K562 (cell line): ENCODE results near the gene IGFBPL1. TPM values are rescaled to one million over a fixed set of nuclear protein-coding genes. Genes with fewer than 3 reads are reported as not detected.
A peak's percentile ranks its signal among the peaks of the same experiment; 100 is the strongest.

Experiments used
- ATAC-seq: fragments of 200-7000 bp; cut with Tn5 transposase; 3 replicates; pipeline ENCODE4 v1.9.1; 2020; ENCODE audit warnings: moderate library complexity
- BruUV-seq: library from RNA; stranded (reverse); fragments of 400-500 nt; replicated peaks from 2 replicates; lab custom pipeline; 2021; lab: Mats Ljungman, UMichigan
- CTCF ChIA-PET: fragments of 300-600 bp; formaldehyde crosslinking; extraction: SDS; loops from one replicate; lab custom pipeline; 2021; ENCODE audit warnings: low intra/inter-chr PET ratio; lab: Yijun Ruan, JAX
- POLR2A ChIA-PET: fragments of 300-600, 350-650 bp; sonication (Branson Sonifier 250); formaldehyde crosslinking; extraction: SDS; loops from one replicate; lab custom pipeline; 2021; ENCODE audit warnings: antibody characterized with exemption, inconsistent platforms; lab: Yijun Ruan, JAX
- DNase-seq, 4 experiments: peaks; one replicate each; pipeline versions ENCODE4 v3.0.0 to v3.0.0-alpha.2; 2011 to 2018; ENCODE audit warnings: low spot score in 3 of 4, mixed read lengths in 3 of 4; ENCODE audit errors: extremely low read depth in 1 of 4
- FAIRE-seq: peaks from 2 replicates; lab custom pipeline; 2011; peaks lifted over from hg19 to GRCh38; lab: Jason Lieb, UNC
- H2AFZ ChIP-seq: 2 replicates; pipeline ENCODE4 v1.6.0; 2011; ENCODE audit warnings: low read depth, low read length, control low read depth, inconsistent platforms
- H3K27ac ChIP-seq: fragments of 200-600 bp; 3 replicates; pipeline ENCODE4 v1.8.0; 2011; ENCODE audit warnings: low read depth, mild to moderate bottlenecking, control low read depth, inconsistent platforms, low read length, moderate library complexity, mixed read lengths; ENCODE audit errors: extremely low read depth
- H3K27me3 ChIP-seq, 2 experiments: fragments of 300-600 bp in 1 of 2; 2 replicates in 1 of 2; 3 replicates in 1 of 2; pipeline versions ENCODE4 v1.6.0 to v1.8.0; 2011; ENCODE audit warnings: inconsistent platforms in 2 of 2, low read length in 2 of 2, mild to moderate bottlenecking in 1 of 2, mixed read lengths in 1 of 2, moderate library complexity in 1 of 2; ENCODE audit not compliant: control insufficient read depth in 2 of 2, insufficient read depth in 2 of 2
- H3K36me3 ChIP-seq: fragments of 300-600 bp; 3 replicates; pipeline ENCODE4 v1.8.0; 2011; ENCODE audit warnings: mild to moderate bottlenecking, low read length, inconsistent platforms; ENCODE audit not compliant: control insufficient read depth, insufficient read depth
- H3K4me1 ChIP-seq, 2 experiments: fragments of 200-600 bp in 1 of 2; replicated peaks in 1 of 2; 2 replicates in 1 of 2; 3 replicates in 1 of 2; pipeline versions ENCODE4 v1.5.1 to v1.8.0; 2011; ENCODE audit warnings: inconsistent platforms in 2 of 2, low read length in 2 of 2, mild to moderate bottlenecking in 1 of 2, mixed read lengths in 1 of 2, moderate library complexity in 1 of 2; ENCODE audit not compliant: control insufficient read depth in 2 of 2, insufficient read depth in 2 of 2
- H3K4me2 ChIP-seq: 2 replicates; pipeline ENCODE4 v1.6.1; 2011; ENCODE audit warnings: low read length, control low read depth, inconsistent platforms, mixed read lengths; ENCODE audit not compliant: insufficient read depth
- H3K4me3 ChIP-seq: fragments of 200-600 bp; sonication (generic), shearing (Covaris generic); 2 replicates; pipeline ENCODE4 v1.5.1; 2016; ENCODE audit warnings: control low read depth, inconsistent platforms
- H3K79me2 ChIP-seq: fragments of 200-600 bp; 3 replicates; pipeline ENCODE4 v1.8.0; 2011; ENCODE audit warnings: low read length, inconsistent platforms; ENCODE audit not compliant: control insufficient read depth, insufficient read depth
- H3K9ac ChIP-seq, 2 experiments: 2 replicates each; pipeline versions ENCODE4 v1.6.0 to v1.6.1; 2011; ENCODE audit warnings: low read depth in 2 of 2, low read length in 2 of 2, control low read depth in 1 of 2, inconsistent platforms in 1 of 2, mild to moderate bottlenecking in 1 of 2, mixed read lengths in 1 of 2; ENCODE audit not compliant: insufficient read depth in 1 of 2
- H3K9me1 ChIP-seq: one replicate; pipeline ENCODE4 v1.6.0; 2011; ENCODE audit warnings: inconsistent platforms, mild to moderate bottlenecking, low read length, moderate library complexity; ENCODE audit not compliant: control insufficient read depth, insufficient read depth
- H3K9me3 ChIP-seq: replicated peaks from 2 replicates; pipeline ENCODE4 v1.5.1; 2011; ENCODE audit warnings: low read depth, low read length, inconsistent platforms; ENCODE audit not compliant: control insufficient read depth, insufficient read depth
- H4K20me1 ChIP-seq: replicated peaks from 2 replicates; pipeline ENCODE4 v1.6.1; 2011; ENCODE audit warnings: low read length, inconsistent platforms, mixed read lengths; ENCODE audit not compliant: control insufficient read depth, insufficient read depth
- CREB5 ChIP-seq: fragments of 250-450 bp; sonication (Bioruptor Pico); IDR thresholded peaks from 2 replicates; pipeline ENCODE4 v1.5.0; 2020; ENCODE audit warnings: mild to moderate bottlenecking
- DEAF1 ChIP-seq: fragments of 450-650 bp; formaldehyde crosslinking; IDR thresholded peaks from 2 replicates; pipeline ENCODE4 v1.4.0; 2020; ENCODE audit warnings: mild to moderate bottlenecking, moderate library complexity
- FOXK2 ChIP-seq, 2 experiments: fragments of 450-650 bp; IDR thresholded peaks in 1 of 2; conservative IDR thresholded peaks in 1 of 2; 2 replicates each; pipeline ENCODE4 v1.6.1; 2016; ENCODE audit warnings: low read depth in 2 of 2, mild to moderate bottlenecking in 1 of 2
- GABPA ChIP-seq: fragments of 200-800 bp; sonication (Bioruptor generic); conservative IDR thresholded peaks from 2 replicates; pipeline ENCODE4 v1.6.1; 2016; ENCODE audit warnings: low read depth, missing genetic modification characterization, missing compliant biosample characterization
- GMEB1 ChIP-seq: fragments of 250-450 bp; sonication (Bioruptor Pico); IDR thresholded peaks from 2 replicates; pipeline ENCODE4 v1.4.0; 2020; ENCODE audit warnings: mild to moderate bottlenecking
- HMGN3 ChIP-seq: IDR thresholded peaks from 2 replicates; pipeline ENCODE4 v1.6.1; 2011; ENCODE audit warnings: borderline replicate concordance, low read depth, mild to moderate bottlenecking, mixed read lengths, low read length; ENCODE audit not compliant: insufficient read length; ENCODE audit errors: extremely low read depth
- KLF16 ChIP-seq: IDR thresholded peaks from 2 replicates; pipeline ENCODE4 v1.6.1; 2016; ENCODE audit warnings: antibody characterized with exemption
- PTTG1 ChIP-seq: fragments of 450-650 bp; IDR thresholded peaks from 2 replicates; pipeline ENCODE4 v1.6.1; 2016; ENCODE audit warnings: low read depth, mild to moderate bottlenecking, missing genetic modification characterization, missing compliant biosample characterization
- SP2 ChIP-seq: IDR thresholded peaks from 2 replicates; pipeline ENCODE4 v1.6.1; 2011; ENCODE audit warnings: mild to moderate bottlenecking, low read depth, low read length, moderate library complexity; ENCODE audit not compliant: poor library complexity, severe bottlenecking; ENCODE audit errors: extremely low read depth
- SRF ChIP-seq, 2 experiments: fragments of 250-450, 450-650 bp in 1 of 2; sonication (Bioruptor Pico) in 1 of 2; sonication (generic) in 1 of 2; formaldehyde crosslinking; IDR thresholded peaks; 2 replicates each; pipeline versions ENCODE4 v1.5.0 to v1.5.1; 2020 to 2022; ENCODE audit warnings: mild to moderate bottlenecking in 1 of 2, missing genetic modification reagents in 1 of 2
- TARDBP ChIP-seq: fragments of 450-650 bp; IDR thresholded peaks from 2 replicates; pipeline ENCODE4 v1.6.1; 2016
- ZBTB7A ChIP-seq: IDR thresholded peaks from 2 replicates; pipeline ENCODE4 v1.6.1; 2011; ENCODE audit warnings: low read depth, mild to moderate bottlenecking, low read length, moderate library complexity, borderline replicate concordance; ENCODE audit not compliant: control insufficient read depth
- ZFX ChIP-seq: sonication (generic); formaldehyde crosslinking; IDR thresholded peaks from 2 replicates; pipeline ENCODE4 v1.8.0; 2022; ENCODE audit warnings: mild to moderate bottlenecking, missing genetic modification reagents, moderate library complexity
- ZNF586 ChIP-seq: fragments of 450-650 bp; formaldehyde crosslinking; conservative IDR thresholded peaks from 2 replicates; pipeline ENCODE4 v1.4.0; 2020; ENCODE audit warnings: mild to moderate bottlenecking, moderate library complexity
- whole genome bisulfite sequencing: fragments of 100-300 bp; shearing (Covaris generic); methylation state at CpG from one replicate; pipeline ENCODE4 v1.1.6; 2016; ENCODE audit warnings: low coverage, mixed read lengths; ENCODE audit not compliant: insufficient coverage; ENCODE audit errors: missing lambda C conversion rate; 5-methylcytosine and 5-hydroxymethylcytosine counted together
- in situ Hi-C: fragments of 300-500 bp; cut with MboI; formaldehyde crosslinking; loops from 4 replicates; pipeline ENCODE4 v1.15.0; 2018; ENCODE audit warnings: inconsistent platforms, mixed read lengths
- intact Hi-C: fragments of 100-400 bp; cut with micrococcal nuclease; formaldehyde crosslinking; loops from 2 replicates; pipeline ENCODE4 v1.14.2; 2022
- polyA plus RNA-seq, 8 experiments: library from polyadenylated mRNA; depleted of rRNA in 4 of 8; stranded (reverse) in 5 of 8; unstranded in 3 of 8; fragments of >200 nt; fragmentation: Nextera tagmentation in 2 of 8; fragmentation: Illumina TruSeq in 1 of 8; extraction: Ambion mirVana in 2 of 8; extraction: Trizol in 1 of 8; gene quantifications; 2 replicates each; pipeline versions ENCODE4 v1.2.1 to v1.2.3, GENCODE V29; 2011 to 2014; ENCODE audit warnings: inconsistent platforms in 1 of 8, missing spikeins in 1 of 8
- total RNA-seq, 7 experiments: library from RNA; depleted of rRNA in 6 of 7; stranded (reverse); fragments of >200 nt in 6 of 7; fragmentation: Illumina TruSeq in 2 of 7; extraction: Trizol in 2 of 7; gene quantifications; 2 replicates each; pipeline versions ENCODE4 v1.2.1 to v1.2.3, GENCODE V29; 2011 to 2021; ENCODE audit warnings: low replicate concordance in 1 of 7

Gene IGFBPL1
- total and polyA plus RNA-seq, 9 of the 15 experiments (the other 6 are each of a cell fraction or from before 2014, with no cell fraction given): not detected

GRCh38 chr9:38392235-38393127 lies 31.8 kb downstream of the IGFBPL1 start, which contains the start of gene ALDH1B1:
TSS of gene ALDH1B1 (plus strand) at chr9:38392702. CDS start at chr9:38395749, 3,047 bp downstream.
- intact Hi-C loops: loop anchor here (2.0 kb wide), 1 partner anchor 488 kb away; the partner anchor contains the start of gene SLC25A51
- under 1% methylated on average over 55 of the region's 58 CpGs for WGBS
- peaks cover 38 to 47% of the 10 kb centered on the region in 2 experiments for H3K4me1 ChIP-seq
- TF ChIP-seq DEAF1 (CRISPR knock-in tag) (peak; percentile 5; the same call in 1 of the 2 replicates), SRF (CRISPR knock-in tag; IDR thresholded peaks at IDR 0.05) (peak in 1 of 2 experiments; percentile 58; a peak in 1 of 4 replicates), GMEB1 (CRISPR knock-in tag) (peak; percentile 61), HMGN3 (peak; percentile 66), ZBTB7A (peak; percentile 40; the same call in 1 of the 2 replicates), GABPA (tag) (peak; percentile 53), TARDBP (0 out of 2 replicates have a peak, but pooled peaks have one; percentile 51), ZFX (peak; percentile 72), ZNF586 (no peak), PTTG1 (tag) (no peak), KLF16 (0 out of 2 replicates have a peak, but pooled peaks have one; percentile 60), CREB5 (CRISPR knock-in tag) (no peak), SP2 (peak; percentile 28), FOXK2 (conservative IDR thresholded peaks at IDR 0.05 in 1 of 2, IDR thresholded peaks at IDR 0.05 in 1 of 2; ENCODE audit: low read depth in 2 of 2) (0 out of 4 replicates have a peak, but pooled peaks have one; percentile 14 to 17)

More at GRCh38 chr9:38392235-38393127, 31.8 kb downstream of the IGFBPL1 start, which contains the start of gene ALDH1B1:
- H3K4me3 ChIP-seq: peak within 1 kb of the TSS; percentile 83
- CTCF ChIA-PET: no interaction called here
- peak within 1 kb of the TSS; percentile 94 for H2AFZ ChIP-seq
- H4K20me1 ChIP-seq: peaks cover 3% of the 10 kb centered on the region; the same call in 1 of the 2 replicates
- H3K79me2 ChIP-seq: peaks cover 31% of the 10 kb centered on the region
- H3K4me2 ChIP-seq: peak within 1 kb of the TSS; percentile 96
- BruUV-seq: TSS peak; percentile 35
- peaks cover 34% of the 10 kb centered on the region; the same call in 2 of the 3 replicates for H3K36me3 ChIP-seq
- in situ Hi-C loops: no loop called here
- peak; percentile 85 for FAIRE-seq
- H3K27ac ChIP-seq: peak within 1 kb of the TSS; percentile 68
- no peaks in the 10 kb centered on the region for H3K9me1 ChIP-seq
- no peaks in the 10 kb centered on the region for H3K27me3 ChIP-seq
- peak within 1 kb of the TSS; percentile 85 to 98 for H3K9ac ChIP-seq
- POLR2A ChIA-PET: no interaction called here
- H3K9me3 ChIP-seq: no peaks in the 10 kb centered on the region
- peak; percentile 95 to 99 (median 98) for DNase-seq
- ATAC-seq: peak; percentile 99
